ENCODE measurements around the gene LRCH4. TPM values are rescaled to one million over a fixed set of nuclear protein-coding genes. Genes with fewer than 3 reads are reported as not detected.

LRCH4 gene
- total and polyA plus RNA-seq, 9 of the 15 experiments (the other 6 are each of a cell fraction or from before 2014, with no cell fraction given) = 0.06 to 63.3 (median 15.0) TPM

GRCh38 chr7:100629117-100629716, 43.3 kb upstream of the LRCH4 start (continued):
- no peak for TF ChIP-seq ZNF318 (IDR thresholded peaks at IDR 0.05; ENCODE audit: borderline replicate concordance in 1 of 2, low read depth in 1 of 2)
- no peak for TF ChIP-seq SMARCE1 (IDR thresholded peaks at IDR 0.05)
- TF ChIP-seq SIRT6 (IDR thresholded peaks at IDR 0.05; ENCODE audit: low read depth, low read length) = no peak
- TF ChIP-seq GTF2A2 (tag; IDR thresholded peaks at IDR 0.05) = no peak
- TF ChIP-seq ZNF586 (CRISPR knock-in tag; conservative IDR thresholded peaks at IDR 0.05) = no peak
- no peak for TF ChIP-seq TAF7 (tag; IDR thresholded peaks at IDR 0.05)
- TF ChIP-seq MNT (conservative IDR thresholded peaks at IDR 0.05) = peak in 1 of 2 experiments; percentile 23; a peak in 1 of 4 replicates
- 0 out of 2 replicates have a peak, but pooled peaks have one; percentile 31 for TF ChIP-seq MTA3 (IDR thresholded peaks at IDR 0.05; ENCODE audit: borderline replicate concordance)
- TF ChIP-seq SRF (CRISPR knock-in tag; IDR thresholded peaks at IDR 0.05) = no peak
- no peak for TF ChIP-seq ZNF143 (CRISPR knock-in tag; IDR thresholded peaks at IDR 0.05)
- TF ChIP-seq ZHX1 (conservative IDR thresholded peaks at IDR 0.05; ENCODE audit: low read length) = no peak
- peak; percentile 84 to 85 (median 84) for TF ChIP-seq CTCF (IDR thresholded peaks at IDR 0.05 in 2 of 3, conservative IDR thresholded peaks at IDR 0.05 in 1 of 3; ENCODE audit: insufficient read depth in 2 of 3, low read depth in 1 of 3, low read length in 3 of 3)

Measured in K562 (cell line).